ENCODE results near the gene C1orf50. TPM values are rescaled to one million over a fixed set of nuclear protein-coding genes. Genes with fewer than 3 reads are reported as not detected.
"Not testable (repeated sequence)": the region's sequence is repeated elsewhere in the genome, so short reads cannot be mapped to it uniquely, and the experiment has no call there.

Gene C1orf50
- total RNA-seq, 2 experiments from 2014 or later: 4.7 to 5.2 TPM

DNA sequence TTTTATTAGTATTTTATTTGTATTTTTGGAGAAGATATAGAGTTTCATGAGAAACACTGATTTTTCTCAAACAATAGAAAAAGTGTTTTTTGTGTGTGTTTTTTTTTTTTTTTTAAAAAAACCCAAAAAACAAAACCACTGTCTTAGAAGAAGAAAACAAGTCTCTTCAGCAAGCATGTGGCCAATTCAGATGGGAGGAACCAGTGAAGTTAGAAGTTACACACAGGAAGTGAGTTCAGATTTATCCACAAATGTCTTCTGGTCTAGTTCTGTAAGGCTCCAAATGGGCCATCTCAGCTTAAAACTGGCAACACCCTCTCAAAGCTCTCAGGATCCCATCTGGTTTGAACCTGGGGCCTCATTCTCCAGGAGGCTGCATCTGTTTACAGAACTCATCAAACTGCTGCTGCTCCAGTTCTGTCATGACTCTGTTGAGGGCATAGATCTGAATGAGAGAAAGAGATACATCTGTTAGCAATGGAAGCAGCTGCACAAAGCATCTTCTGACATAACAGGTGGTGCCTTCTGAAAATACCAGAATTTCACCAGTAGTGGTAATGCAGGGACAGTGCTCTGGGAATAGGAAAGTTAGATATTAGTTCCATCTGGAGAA is 40.1 kb downstream of the C1orf50 start:
- Mint-ChIP-seq H3K27ac (no peak overlapping the region), H3K4me1 (ENCODE audit: low read depth) (peaks cover 3% of the 10 kb centered on the region), H3K4me3 (no peak overlapping the region), H3K27me3 (no peaks in the 10 kb centered on the region), H3K9me3 (no peaks in the 10 kb centered on the region), H3K36me3 (ENCODE audit: low read depth) (peaks cover 6% of the 10 kb centered on the region)
- ChIA-PET POLR2A (no interaction called here), CTCF (interaction anchor here (1.2 to 1.4 kb wide), 3 partner anchors 15 to 116 kb away, joined by 3 to 4 read pairs (median 3); no protein-coding TSS in a partner anchor)
- ATAC-seq: no peak
- no peak for TF ChIP-seq CTCF (IDR thresholded peaks at IDR 0.05)
- intact Hi-C loops (cut with micrococcal nuclease): no loop called here
- no peak for DNase-seq

DNA sequence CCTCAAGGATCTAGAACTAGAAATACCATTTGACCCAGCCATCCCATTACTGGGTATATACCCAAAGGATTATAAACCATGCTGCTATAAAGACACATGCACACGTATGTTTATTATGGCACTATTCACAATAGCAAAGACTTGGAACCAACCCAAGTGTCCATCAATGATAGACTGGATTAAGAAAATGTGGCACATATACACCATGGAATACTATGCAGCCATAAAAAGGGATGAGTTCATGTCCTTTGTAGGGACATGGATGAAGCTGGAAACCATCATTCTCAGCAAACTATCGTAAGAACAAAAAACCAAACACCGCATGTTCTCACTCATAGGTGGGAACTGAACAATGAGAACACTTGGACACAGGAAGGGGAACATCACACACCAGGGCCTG is 47.8 kb downstream of the C1orf50 start:
- DNase-seq; H3K9me3 Mint-ChIP-seq; intact Hi-C loops (cut with micrococcal nuclease); H3K4me3 Mint-ChIP-seq; ATAC-seq; H3K27ac Mint-ChIP-seq; H3K27me3 Mint-ChIP-seq; POLR2A ChIA-PET; H3K36me3 Mint-ChIP-seq (ENCODE audit: low read depth); CTCF ChIA-PET: not testable (repeated sequence)
- H3K4me1 Mint-ChIP-seq (ENCODE audit: low read depth): peaks cover 23% of the 10 kb centered on the region

DNA sequence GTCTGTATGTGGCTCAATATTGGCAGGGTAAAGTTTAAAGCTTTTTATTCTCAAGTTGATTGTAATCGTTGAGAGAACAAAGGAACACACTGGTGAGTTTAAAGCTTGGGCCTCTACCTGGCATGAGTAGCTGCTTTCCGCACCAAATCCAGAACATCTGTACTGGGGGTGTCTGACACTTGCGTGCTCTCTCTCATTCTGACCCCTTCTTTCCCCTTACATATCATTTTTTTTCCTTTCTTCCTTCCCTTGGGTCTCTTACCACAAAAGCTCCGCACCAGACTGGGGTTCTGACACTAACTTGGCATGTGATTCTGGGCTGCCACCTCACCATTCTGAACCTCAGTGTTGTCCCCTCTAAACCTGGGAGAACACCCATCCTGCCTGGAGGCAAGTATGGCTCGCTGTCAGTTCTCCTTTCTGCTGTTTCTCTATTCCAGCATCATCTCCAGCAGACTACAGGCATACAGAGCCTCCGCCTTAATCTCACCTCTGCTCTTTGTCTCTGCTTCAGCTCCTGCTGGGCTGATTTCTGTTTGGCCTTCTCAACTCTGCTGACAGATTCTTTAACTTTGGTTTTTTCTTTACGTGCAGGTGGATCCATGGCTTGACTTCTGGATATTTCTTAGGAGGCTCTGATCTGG is 49.0 kb downstream of the C1orf50 start:
- CTCF ChIA-PET: interaction anchor here (0.8 to 2.4 kb wide), 5 partner anchors 30 to 50 kb away, joined by 3 to 6 read pairs (median 3); partner anchors contain the start of gene ZNF691

DNA sequence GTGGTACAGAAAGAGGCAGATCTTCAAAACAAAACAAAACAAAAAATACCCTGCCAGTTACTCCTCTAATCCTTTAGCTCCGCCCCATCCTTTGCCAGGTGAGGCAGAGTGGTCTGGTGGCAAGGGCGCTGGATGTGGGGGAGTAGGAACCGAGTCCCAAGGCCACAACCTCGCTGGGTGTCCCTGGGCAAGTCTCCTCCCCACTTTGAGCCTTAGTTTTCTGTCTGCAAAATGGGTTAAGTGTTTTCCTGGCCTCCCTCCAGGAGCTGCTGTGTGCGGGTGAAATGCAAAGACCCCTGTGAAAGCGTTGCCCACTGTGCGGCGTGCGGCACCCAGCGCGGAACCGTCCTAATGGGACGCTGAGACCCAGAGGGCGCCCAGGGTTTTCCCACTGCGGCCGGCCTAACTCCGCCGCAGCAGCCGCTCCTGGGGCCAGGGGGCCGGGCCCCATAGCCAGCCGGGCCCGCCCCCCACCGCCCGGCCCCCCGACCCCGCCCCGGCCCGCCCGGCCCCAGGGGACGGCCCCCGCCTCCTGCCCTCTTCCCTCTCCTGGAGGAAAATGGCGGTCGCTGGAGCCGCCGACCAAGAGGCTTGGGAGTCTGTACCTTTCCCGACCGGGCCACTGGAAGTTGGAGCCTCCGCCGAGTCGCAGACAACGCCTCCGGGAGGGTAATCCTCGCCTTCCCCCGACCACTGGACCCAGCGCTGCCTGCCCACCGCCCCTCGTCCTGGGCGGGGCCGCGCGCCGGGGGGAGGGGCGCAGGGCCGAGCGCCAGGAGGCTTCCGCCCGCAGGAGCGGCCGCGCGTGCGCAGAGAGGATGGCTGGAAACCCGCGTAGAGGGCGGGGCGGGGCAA is 49.8 kb downstream of the C1orf50 start, which contains the start of the genes ERMAP and SVBP:
ERMAP (plus strand) TSS at position 538 of the 855 bp plus-strand sequence. CDS start 13,327 bp downstream, outside the sequence.
SVBP (minus strand) TSS at position 813 of the 855 bp plus-strand sequence. CDS start 853 bp downstream, outside the sequence.
- ATAC-seq (peak; percentile 91), DNase-seq (peak; percentile 93)
- ChIA-PET POLR2A (interaction anchor here (0.8 to 2.6 kb wide), 8 partner anchors 16 to 158 kb away, joined by 3 to 11 read pairs (median 4); partner anchors contain the start of genes C1orf50, P3H1, PPIH and TMEM269), CTCF (interaction anchor here (0.8 to 2.4 kb wide), 7 partner anchors 18 to 238 kb away, joined by 3 to 6 read pairs (median 3); partner anchors contain the start of gene ZNF691)
- H3K36me3 Mint-ChIP-seq (ENCODE audit: low read depth): peaks cover 1% of the 10 kb centered on the region
- no peak for TF ChIP-seq CTCF (IDR thresholded peaks at IDR 0.05)
- H3K27me3 Mint-ChIP-seq: no peaks in the 10 kb centered on the region
- intact Hi-C loops (cut with micrococcal nuclease): no loop called here
- H3K27ac Mint-ChIP-seq: peak within 1 kb of the TSS; percentile 90
- no peaks in the 10 kb centered on the region for H3K9me3 Mint-ChIP-seq
- peaks cover 23% of the 10 kb centered on the region for H3K4me1 Mint-ChIP-seq (ENCODE audit: low read depth)
- peak within 1 kb of the TSS; percentile 71 for H3K4me3 Mint-ChIP-seq

More for the DNA sequence above, 49.0 kb downstream of the C1orf50 start:
- no peaks in the 10 kb centered on the region for H3K9me3 Mint-ChIP-seq
- peak; percentile 16 for DNase-seq
- H3K4me3 Mint-ChIP-seq: peak overlapping the region; percentile 71
- H3K27me3 Mint-ChIP-seq: no peaks in the 10 kb centered on the region
- peaks cover 23% of the 10 kb centered on the region for H3K4me1 Mint-ChIP-seq (ENCODE audit: low read depth)
- TF ChIP-seq CTCF (IDR thresholded peaks at IDR 0.05): no peak
- H3K36me3 Mint-ChIP-seq (ENCODE audit: low read depth): peaks cover 1% of the 10 kb centered on the region
- intact Hi-C loops (cut with micrococcal nuclease): no loop called here
- peak overlapping the region; percentile 82 for H3K27ac Mint-ChIP-seq
- POLR2A ChIA-PET: interaction anchor here (0.7 to 2.6 kb wide), 11 partner anchors 19 to 157 kb away, joined by 3 to 11 read pairs (median 4); partner anchors contain the start of genes C1orf50, P3H1, PPIH and TMEM269
- peak; percentile 0 for ATAC-seq

DNA sequence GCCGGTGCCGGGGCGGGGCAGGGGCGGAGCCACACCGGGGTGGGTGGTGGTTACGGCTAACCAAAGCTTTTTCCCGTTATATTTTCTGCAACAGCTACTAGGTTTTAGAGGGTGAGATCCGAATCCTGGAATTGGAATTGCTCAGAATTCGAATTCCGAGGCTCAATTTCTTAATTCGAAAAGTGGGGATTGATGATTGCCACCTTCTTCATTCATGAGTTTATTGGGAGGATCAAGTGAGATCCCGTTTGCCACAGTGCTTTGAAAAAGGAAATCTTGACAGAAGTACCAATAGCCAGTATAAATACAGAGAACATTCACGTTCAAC is 50.4 kb downstream of the C1orf50 start:
- Mint-ChIP-seq H3K4me3 (peak overlapping the region; percentile 71), H3K36me3 (ENCODE audit: low read depth) (peaks cover 1% of the 10 kb centered on the region), H3K4me1 (ENCODE audit: low read depth) (peaks cover 23% of the 10 kb centered on the region), H3K27ac (no peak overlapping the region), H3K27me3 (no peaks in the 10 kb centered on the region), H3K9me3 (no peaks in the 10 kb centered on the region)
- intact Hi-C loops (cut with micrococcal nuclease): no loop called here
- POLR2A ChIA-PET: interaction anchor here (1.0 to 2.6 kb wide), 4 partner anchors 16 to 135 kb away, joined by 4 to 11 read pairs (median 9); partner anchors contain the start of genes C1orf50, P3H1, YBX1 and ZNF691
- ATAC-seq (no peak), DNase-seq (no peak)
- CTCF ChIA-PET: interaction anchor here (0.8 to 2.4 kb wide), 6 partner anchors 17 to 239 kb away, joined by 3 to 6 read pairs (median 3); partner anchors contain the start of gene ZNF691
- no peak for TF ChIP-seq CTCF (IDR thresholded peaks at IDR 0.05)
